Measurements from ENCODE around the gene SPINK5. TPM values are rescaled to one million over a fixed set of nuclear protein-coding genes. Genes with fewer than 3 reads are reported as not detected.
A peak's percentile ranks its signal among the peaks of the same experiment; 100 is the strongest.

Gene SPINK5
- total RNA-seq, 1 experiment from 2014 or later, result 5.9 TPM

- TF ChIP-seq TCF7 (CRISPR knock-in tag; IDR thresholded peaks at IDR 0.05; ENCODE audit: low read depth) (no peak), TEAD4 (CRISPR knock-in tag; IDR thresholded peaks at IDR 0.05) (no peak)
Measured at GRCh38 chr5:148156609-148157008, 92.8 kb downstream of the SPINK5 start (continued).

DNA sequence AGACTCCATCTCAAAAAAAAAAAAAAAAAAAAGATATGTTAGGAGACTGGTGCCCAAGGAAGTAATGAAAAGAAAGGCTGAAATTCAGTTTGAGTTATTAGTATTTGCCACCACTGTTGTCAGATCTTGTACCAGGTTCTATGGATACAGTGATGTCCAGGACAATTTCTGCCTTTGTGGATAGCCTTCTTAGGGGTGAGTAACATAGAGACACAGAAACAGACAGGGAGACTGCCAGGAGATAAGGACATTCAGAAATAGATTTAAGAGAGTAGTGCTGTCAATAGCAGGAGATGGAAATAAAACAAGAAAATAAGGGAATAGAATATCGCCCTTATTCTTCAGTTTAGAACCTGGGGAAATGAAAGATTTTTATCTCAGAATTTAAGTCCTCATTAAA is 98.3 kb downstream of the SPINK5 start:
- Mint-ChIP-seq H3K27ac (no peak overlapping the region), H3K36me3 (peaks cover 2% of the 10 kb centered on the region; the same call in 1 of the 2 replicates), H3K4me1 (no peaks in the 10 kb centered on the region), H3K4me3 (no peak overlapping the region), H3K27me3 (ENCODE audit: low read depth) (no peaks in the 10 kb centered on the region; the same call in 1 of the 2 replicates), H3K9me3 (peaks cover 21% of the 10 kb centered on the region)
- CTCF ChIA-PET, result interaction anchor here (0.6 kb wide), 1 partner anchor 155 kb away, joined by 3 read pairs; no protein-coding TSS in a partner anchor
- POLR2A ChIA-PET, result no interaction called here
- no peak for DNase-seq (ENCODE audit: low spot score)
- ATAC-seq, result no peak
- TF ChIP-seq ZBTB43 (CRISPR knock-in tag; IDR thresholded peaks at IDR 0.05), result no peak
- no peak for TF ChIP-seq OVOL2 (CRISPR knock-in tag; IDR thresholded peaks at IDR 0.05; ENCODE audit: borderline replicate concordance)
- TF ChIP-seq ZNF138 (CRISPR knock-in tag; conservative IDR thresholded peaks at IDR 0.05), result no peak
- no peak for TF ChIP-seq TP53 (CRISPR knock-in tag; IDR thresholded peaks at IDR 0.05)
- TF ChIP-seq, protein P1, sequence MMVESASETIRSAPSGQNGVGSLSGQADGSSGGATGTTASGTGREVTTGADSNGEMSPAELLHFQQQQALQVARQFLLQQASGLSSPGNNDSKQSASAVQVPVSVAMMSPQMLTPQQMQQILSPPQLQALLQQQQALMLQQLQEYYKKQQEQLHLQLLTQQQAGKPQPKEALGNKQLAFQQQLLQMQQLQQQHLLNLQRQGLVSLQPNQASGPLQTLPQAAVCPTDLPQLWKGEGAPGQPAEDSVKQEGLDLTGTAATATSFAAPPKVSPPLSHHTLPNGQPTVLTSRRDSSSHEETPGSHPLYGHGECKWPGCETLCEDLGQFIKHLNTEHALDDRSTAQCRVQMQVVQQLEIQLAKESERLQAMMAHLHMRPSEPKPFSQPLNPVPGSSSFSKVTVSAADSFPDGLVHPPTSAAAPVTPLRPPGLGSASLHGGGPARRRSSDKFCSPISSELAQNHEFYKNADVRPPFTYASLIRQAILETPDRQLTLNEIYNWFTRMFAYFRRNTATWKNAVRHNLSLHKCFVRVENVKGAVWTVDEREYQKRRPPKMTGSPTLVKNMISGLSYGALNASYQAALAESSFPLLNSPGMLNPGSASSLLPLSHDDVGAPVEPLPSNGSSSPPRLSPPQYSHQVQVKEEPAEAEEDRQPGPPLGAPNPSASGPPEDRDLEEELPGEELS (CRISPR knock-in tag; IDR thresholded peaks at IDR 0.05), result no peak
- TF ChIP-seq, protein P2, sequence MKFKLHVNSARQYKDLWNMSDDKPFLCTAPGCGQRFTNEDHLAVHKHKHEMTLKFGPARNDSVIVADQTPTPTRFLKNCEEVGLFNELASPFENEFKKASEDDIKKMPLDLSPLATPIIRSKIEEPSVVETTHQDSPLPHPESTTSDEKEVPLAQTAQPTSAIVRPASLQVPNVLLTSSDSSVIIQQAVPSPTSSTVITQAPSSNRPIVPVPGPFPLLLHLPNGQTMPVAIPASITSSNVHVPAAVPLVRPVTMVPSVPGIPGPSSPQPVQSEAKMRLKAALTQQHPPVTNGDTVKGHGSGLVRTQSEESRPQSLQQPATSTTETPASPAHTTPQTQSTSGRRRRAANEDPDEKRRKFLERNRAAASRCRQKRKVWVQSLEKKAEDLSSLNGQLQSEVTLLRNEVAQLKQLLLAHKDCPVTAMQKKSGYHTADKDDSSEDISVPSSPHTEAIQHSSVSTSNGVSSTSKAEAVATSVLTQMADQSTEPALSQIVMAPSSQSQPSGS (CRISPR knock-in tag; IDR thresholded peaks at IDR 0.05; ENCODE audit: borderline replicate concordance, low read depth), result no peak
- TF ChIP-seq CREB1 (CRISPR knock-in tag; IDR thresholded peaks at IDR 0.05), result no peak
- TF ChIP-seq, protein P3, sequence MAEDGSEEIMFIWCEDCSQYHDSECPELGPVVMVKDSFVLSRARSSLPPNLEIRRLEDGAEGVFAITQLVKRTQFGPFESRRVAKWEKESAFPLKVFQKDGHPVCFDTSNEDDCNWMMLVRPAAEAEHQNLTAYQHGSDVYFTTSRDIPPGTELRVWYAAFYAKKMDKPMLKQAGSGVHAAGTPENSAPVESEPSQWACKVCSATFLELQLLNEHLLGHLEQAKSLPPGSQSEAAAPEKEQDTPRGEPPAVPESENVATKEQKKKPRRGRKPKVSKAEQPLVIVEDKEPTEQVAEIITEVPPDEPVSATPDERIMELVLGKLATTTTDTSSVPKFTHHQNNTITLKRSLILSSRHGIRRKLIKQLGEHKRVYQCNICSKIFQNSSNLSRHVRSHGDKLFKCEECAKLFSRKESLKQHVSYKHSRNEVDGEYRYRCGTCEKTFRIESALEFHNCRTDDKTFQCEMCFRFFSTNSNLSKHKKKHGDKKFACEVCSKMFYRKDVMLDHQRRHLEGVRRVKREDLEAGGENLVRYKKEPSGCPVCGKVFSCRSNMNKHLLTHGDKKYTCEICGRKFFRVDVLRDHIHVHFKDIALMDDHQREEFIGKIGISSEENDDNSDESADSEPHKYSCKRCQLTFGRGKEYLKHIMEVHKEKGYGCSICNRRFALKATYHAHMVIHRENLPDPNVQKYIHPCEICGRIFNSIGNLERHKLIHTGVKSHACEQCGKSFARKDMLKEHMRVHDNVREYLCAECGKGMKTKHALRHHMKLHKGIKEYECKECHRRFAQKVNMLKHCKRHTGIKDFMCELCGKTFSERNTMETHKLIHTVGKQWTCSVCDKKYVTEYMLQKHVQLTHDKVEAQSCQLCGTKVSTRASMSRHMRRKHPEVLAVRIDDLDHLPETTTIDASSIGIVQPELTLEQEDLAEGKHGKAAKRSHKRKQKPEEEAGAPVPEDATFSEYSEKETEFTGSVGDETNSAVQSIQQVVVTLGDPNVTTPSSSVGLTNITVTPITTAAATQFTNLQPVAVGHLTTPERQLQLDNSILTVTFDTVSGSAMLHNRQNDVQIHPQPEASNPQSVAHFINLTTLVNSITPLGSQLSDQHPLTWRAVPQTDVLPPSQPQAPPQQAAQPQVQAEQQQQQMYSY (CRISPR knock-in tag; IDR thresholded peaks at IDR 0.05), result no peak

DNA sequence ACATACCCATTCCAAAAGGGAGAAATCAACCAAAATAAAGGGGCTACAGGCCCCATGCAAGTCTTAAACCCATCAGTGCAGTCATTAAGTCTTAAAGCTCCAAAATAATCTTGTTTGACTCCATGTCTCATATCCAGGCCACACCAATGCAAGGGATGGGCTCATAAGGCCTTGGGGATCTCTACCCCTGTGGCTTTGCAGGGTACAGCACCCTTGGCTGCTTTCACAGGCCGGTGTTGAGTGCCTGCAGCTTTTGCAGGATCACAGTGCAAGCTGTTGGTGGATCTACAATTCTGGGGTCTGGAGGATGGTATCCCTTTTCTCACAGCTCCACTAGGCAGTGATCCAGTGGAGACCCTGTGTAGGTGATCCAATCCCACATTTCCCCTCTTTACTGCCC is 99.6 kb downstream of the SPINK5 start:
- peak; percentile 88 for ATAC-seq
- ChIA-PET POLR2A (no interaction called here), CTCF (no interaction called here)

More for the DNA sequence above, 99.6 kb downstream of the SPINK5 start:
- Mint-ChIP-seq H3K27me3 (ENCODE audit: low read depth) (no peaks in the 10 kb centered on the region; the same call in 1 of the 2 replicates), H3K36me3 (no peaks in the 10 kb centered on the region), H3K4me1 (no peaks in the 10 kb centered on the region), H3K27ac (no peak overlapping the region), H3K4me3 (no peak overlapping the region), H3K9me3 (peaks cover 17% of the 10 kb centered on the region)
- TF ChIP-seq ZNF121 (CRISPR knock-in tag; IDR thresholded peaks at IDR 0.05), result no peak
- TF ChIP-seq NFATC4 (CRISPR knock-in tag; IDR thresholded peaks at IDR 0.05), result no peak
- TF ChIP-seq CREM (CRISPR knock-in tag; IDR thresholded peaks at IDR 0.05), result no peak
- no peak for TF ChIP-seq ZNF232 (CRISPR knock-in tag; IDR thresholded peaks at IDR 0.05)
- TF ChIP-seq ATF1 (CRISPR knock-in tag; IDR thresholded peaks at IDR 0.05), result no peak
- no peak for TF ChIP-seq MXD4 (CRISPR knock-in tag; IDR thresholded peaks at IDR 0.05; ENCODE audit: borderline replicate concordance)
- TF ChIP-seq ETV6 (CRISPR knock-in tag; IDR thresholded peaks at IDR 0.05), result no peak
- no peak for TF ChIP-seq NFE2L1 (CRISPR knock-in tag; IDR thresholded peaks at IDR 0.05)
- no peak for TF ChIP-seq TEAD1 (CRISPR knock-in tag; IDR thresholded peaks at IDR 0.05)
- no peak for TF ChIP-seq E2F1 (CRISPR knock-in tag; IDR thresholded peaks at IDR 0.05)
- TF ChIP-seq ZNF263 (CRISPR knock-in tag; IDR thresholded peaks at IDR 0.05; ENCODE audit: low read depth), result no peak
- DNase-seq (ENCODE audit: low spot score), result peak; percentile 18

Measured in WTC11 (cell line).